Skeletal muscle cell (primary cell): ENCODE measurements around the gene FBXO10.

Experiments used
- DNase-seq: peaks from one replicate; pipeline ENCODE4 v3.0.0-alpha.2; 2010; ENCODE audit warnings: low read depth
- H3K4me3 ChIP-seq: 2 replicates; pipeline ENCODE4 v1.5.1; 2011; ENCODE audit warnings: low read depth, mild to moderate bottlenecking, control low read depth, low read length, moderate library complexity

The FBXO10 gene

GRCh38 chr9:37559125-37559524 is 17.1 kb downstream of the FBXO10 start:
- no peak overlapping the region for H3K4me3 ChIP-seq
- no peak for DNase-seq

- no peak overlapping the region for H3K4me3 ChIP-seq
- DNase-seq = no peak
These were observed 20.4 kb downstream of the FBXO10 start for GRCh38 chr9:37555786-37556185.

DNA sequence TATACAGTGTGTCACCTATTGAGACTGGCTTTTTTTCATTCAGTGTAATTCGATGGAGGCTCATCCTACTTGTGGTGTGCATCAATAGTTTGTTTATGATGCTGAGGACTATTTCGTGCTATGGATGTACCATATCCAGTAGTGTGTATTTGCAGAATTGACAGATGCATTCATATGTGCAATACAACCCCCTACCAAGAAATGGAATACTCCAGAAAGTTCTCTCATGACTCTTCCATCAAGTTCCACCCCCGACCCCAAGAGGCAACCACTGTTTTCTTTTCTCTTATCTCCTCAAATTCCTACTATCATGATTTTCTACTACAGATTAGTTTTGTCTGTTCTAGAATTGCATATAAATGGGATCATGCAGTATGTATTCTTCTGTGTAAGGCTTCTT is 21.9 kb downstream of the FBXO10 start:
- H3K4me3 ChIP-seq = no peak overlapping the region
- no peak for DNase-seq

- no peak overlapping the region for H3K4me3 ChIP-seq
- DNase-seq = no peak
These were observed 24.3 kb downstream of the FBXO10 start for GRCh38 chr9:37551888-37552287.

- DNase-seq = no peak
- H3K4me3 ChIP-seq = no peak overlapping the region
These were observed 24.7 kb downstream of the FBXO10 start for GRCh38 chr9:37551468-37551867.

- no peak overlapping the region for H3K4me3 ChIP-seq
- DNase-seq = peak; percentile 34
These were observed 25.4 kb downstream of the FBXO10 start for GRCh38 chr9:37550781-37551180.

- DNase-seq = no peak
- no peak overlapping the region for H3K4me3 ChIP-seq
These were observed 26.7 kb downstream of the FBXO10 start for GRCh38 chr9:37549527-37549926.

DNA sequence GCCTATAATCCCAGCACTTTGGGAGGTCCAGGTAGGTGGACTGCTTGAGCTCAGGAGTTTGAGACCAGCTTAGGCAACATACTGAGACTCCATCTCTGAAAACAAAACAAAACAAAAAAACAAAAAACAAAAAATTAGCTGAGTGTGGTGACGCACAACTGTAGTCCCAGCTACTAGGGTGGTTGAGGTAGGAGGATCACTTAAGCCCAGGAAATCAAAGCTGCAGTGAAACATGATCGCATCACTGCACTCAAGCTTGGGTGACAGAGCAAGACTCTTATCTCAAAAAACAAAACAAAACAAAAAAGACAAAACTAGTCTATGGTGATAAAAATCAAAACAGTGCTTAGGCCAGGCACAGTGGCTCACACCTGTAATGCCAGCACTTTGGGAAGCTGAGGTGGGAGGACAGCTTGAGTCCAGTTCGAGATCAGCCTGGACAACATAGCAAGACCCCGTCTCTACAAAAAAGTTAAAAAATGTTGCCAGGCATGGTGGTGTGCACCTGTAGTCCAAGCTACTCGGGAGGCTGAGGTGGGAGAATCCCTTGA is 28.8 kb downstream of the FBXO10 start:
- no peak for DNase-seq
- H3K4me3 ChIP-seq = no peak overlapping the region

- DNase-seq = no peak
- H3K4me3 ChIP-seq = no peak overlapping the region
These were observed 32.7 kb downstream of the FBXO10 start for GRCh38 chr9:37543468-37543867.

DNA sequence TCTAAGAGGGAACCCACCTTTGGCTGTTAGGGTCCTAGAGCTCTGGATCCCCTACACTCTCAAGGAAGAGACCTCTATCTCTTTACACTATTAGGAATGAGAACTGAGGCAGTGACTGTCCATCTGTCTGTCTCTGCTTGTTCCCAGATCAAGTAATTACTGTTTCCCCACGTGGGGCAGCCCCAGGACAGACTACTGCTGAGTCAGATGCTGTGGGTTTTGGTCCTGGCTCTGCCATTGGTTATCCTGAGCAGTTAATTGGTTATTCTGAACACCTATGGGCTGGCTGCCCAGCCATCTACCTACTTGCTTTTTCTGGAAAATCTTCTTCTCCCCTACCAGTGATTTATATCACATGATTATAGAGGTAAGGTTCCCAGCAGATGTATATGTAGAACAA is 33.3 kb downstream of the FBXO10 start:
- no peak overlapping the region for H3K4me3 ChIP-seq
- no peak for DNase-seq

GRCh38 chr9:37542488-37542887 is 33.7 kb downstream of the FBXO10 start:
- H3K4me3 ChIP-seq = no peak overlapping the region
- DNase-seq = no peak

- H3K4me3 ChIP-seq = no peak overlapping the region
- no peak for DNase-seq
These were observed 34.7 kb downstream of the FBXO10 start for GRCh38 chr9:37541465-37541864.

GRCh38 chr9:37540634-37541033 is 35.5 kb downstream of the FBXO10 start:
- no peak for DNase-seq
- H3K4me3 ChIP-seq = no peak overlapping the region

- H3K4me3 ChIP-seq = no peak overlapping the region
- no peak for DNase-seq
These were observed 36.5 kb downstream of the FBXO10 start for GRCh38 chr9:37539634-37540033.

GRCh38 chr9:37538099-37538498 is 38.1 kb downstream of the FBXO10 start:
- DNase-seq = no peak
- no peak overlapping the region for H3K4me3 ChIP-seq

- H3K4me3 ChIP-seq = no peak overlapping the region
- no peak for DNase-seq
These were observed 41.3 kb downstream of the FBXO10 start for GRCh38 chr9:37534901-37535300.

DNA sequence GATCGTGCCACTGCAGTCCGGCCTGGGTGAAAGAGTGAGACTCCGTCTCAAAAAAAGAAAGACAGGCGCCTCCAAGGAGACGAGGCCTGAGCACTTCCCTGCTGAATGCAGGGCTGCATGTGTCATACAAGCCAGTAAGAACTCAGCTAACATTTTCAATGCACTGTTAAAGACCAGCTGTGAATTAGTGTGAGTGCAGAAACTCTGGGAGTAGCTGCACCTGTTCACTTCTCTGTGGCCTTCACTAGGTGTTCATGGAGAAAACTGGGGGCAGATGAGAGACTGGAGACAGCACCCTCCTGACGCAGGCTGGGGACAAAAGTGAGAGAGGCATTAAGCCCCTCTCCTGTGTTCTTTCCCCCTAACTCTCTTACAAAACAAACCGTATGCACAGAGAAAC is 41.8 kb downstream of the FBXO10 start:
- no peak overlapping the region for H3K4me3 ChIP-seq
- no peak for DNase-seq

- no peak overlapping the region for H3K4me3 ChIP-seq
- DNase-seq = no peak
These were observed 44.5 kb downstream of the FBXO10 start for GRCh38 chr9:37531699-37532098.

DNA sequence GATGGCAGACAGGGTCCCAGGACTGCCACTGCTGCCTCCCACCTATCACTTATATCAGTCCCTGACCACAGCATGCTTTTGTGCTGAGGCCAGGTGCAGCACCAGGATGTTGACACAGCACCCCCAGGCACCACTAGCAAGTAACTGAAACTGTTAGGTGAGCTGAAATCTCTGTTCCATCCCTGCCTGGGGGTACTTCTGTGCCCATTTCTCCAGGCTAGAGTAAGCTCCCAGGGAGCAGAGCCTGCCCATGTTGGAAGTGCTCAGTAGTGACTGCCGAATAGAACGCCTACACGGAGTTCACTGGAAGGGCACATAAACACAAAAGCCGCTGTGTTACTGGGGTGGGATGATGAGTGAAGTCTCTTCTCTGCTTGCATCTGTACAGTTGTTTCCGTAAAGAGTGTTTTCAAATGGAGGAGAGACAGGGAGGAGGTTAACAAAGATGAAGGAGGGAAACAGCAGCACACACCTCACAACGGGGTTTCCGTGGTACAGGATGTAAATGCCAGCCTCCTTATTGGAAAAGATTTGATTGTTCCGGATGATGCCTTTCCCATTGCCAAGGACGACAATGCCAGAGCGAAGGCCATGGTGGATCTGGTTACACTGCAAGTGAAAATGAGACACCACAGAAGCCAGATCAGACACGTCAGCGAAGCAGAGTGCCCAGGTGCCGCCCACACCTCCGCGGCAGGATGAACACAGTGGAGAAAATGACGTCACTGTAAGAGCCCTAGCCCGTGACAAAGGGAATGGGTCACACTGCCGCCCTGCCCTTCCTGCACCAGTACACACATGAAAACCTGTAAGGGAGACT is 47.3 kb downstream of the FBXO10 start:
- DNase-seq = no peak
- no peak overlapping the region for H3K4me3 ChIP-seq

GRCh38 chr9:37523916-37524315 is 52.3 kb downstream of the FBXO10 start:
- DNase-seq = no peak
- no peak overlapping the region for H3K4me3 ChIP-seq

DNA sequence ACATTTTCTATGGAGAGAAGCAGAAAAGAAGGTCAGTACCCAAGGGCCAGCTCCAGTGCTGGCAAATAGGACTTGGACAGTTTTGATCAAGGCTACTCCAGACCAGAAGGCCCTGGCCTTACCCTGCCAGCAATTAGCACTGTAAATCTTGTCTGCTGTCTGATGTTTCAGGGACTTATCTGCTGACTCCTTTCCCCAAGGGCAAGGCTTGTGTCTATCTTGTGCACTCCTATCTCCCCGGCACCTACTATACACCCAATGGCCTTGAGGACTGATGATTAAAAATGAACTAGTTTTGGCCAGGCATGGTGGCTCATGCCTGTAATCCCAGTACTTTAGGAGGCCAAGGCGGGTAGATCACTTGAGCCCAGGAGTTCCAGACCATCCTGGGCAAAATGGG is 53.2 kb downstream of the FBXO10 start:
- no peak for DNase-seq
- H3K4me3 ChIP-seq = no peak overlapping the region
